Measurements from ENCODE around the gene DHCR24. TPM values are rescaled to one million over a fixed set of nuclear protein-coding genes. Genes with fewer than 3 reads are reported as not detected.

The DHCR24 gene
- total and polyA plus RNA-seq, 2 of the 13 experiments (the other 11 are each of a cell fraction or from before 2014, with no cell fraction given) = 374 to 448 TPM

- TF ChIP-seq, protein P1, sequence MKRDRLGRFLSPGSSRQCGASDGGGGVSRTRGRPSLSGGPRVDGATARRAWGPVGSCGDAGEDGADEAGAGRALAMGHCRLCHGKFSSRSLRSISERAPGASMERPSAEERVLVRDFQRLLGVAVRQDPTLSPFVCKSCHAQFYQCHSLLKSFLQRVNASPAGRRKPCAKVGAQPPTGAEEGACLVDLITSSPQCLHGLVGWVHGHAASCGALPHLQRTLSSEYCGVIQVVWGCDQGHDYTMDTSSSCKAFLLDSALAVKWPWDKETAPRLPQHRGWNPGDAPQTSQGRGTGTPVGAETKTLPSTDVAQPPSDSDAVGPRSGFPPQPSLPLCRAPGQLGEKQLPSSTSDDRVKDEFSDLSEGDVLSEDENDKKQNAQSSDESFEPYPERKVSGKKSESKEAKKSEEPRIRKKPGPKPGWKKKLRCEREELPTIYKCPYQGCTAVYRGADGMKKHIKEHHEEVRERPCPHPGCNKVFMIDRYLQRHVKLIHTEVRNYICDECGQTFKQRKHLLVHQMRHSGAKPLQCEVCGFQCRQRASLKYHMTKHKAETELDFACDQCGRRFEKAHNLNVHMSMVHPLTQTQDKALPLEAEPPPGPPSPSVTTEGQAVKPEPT (CRISPR knock-in tag; IDR thresholded peaks at IDR 0.05; ENCODE audit: low read depth) = peak; percentile 65; the same call in 1 of the 2 replicates
- TF ChIP-seq IRF2 (CRISPR knock-in tag; IDR thresholded peaks at IDR 0.05) = peak; percentile 74
- TF ChIP-seq HOXD1 (CRISPR knock-in tag; IDR thresholded peaks at IDR 0.05) = no peak; the same call in 1 of the 2 replicates
- peak; percentile 70 for TF ChIP-seq RXRA (CRISPR knock-in tag; IDR thresholded peaks at IDR 0.05)
- TF ChIP-seq ZBTB7B (CRISPR knock-in tag; IDR thresholded peaks at IDR 0.05) = peak; percentile 90; the same call in 1 of the 2 replicates
- peak; percentile 40; the same call in 1 of the 2 replicates for TF ChIP-seq ZNF275 (CRISPR knock-in tag; IDR thresholded peaks at IDR 0.05; ENCODE audit: borderline replicate concordance)
- TF ChIP-seq ELF1 (CRISPR knock-in tag; IDR thresholded peaks at IDR 0.05) = peak; percentile 64
- no peak for TF ChIP-seq EHMT2 (IDR thresholded peaks at IDR 0.05; ENCODE audit: borderline replicate concordance, low read depth, low read length)
- TF ChIP-seq ZFP36 (IDR thresholded peaks at IDR 0.05; ENCODE audit: borderline replicate concordance, low read depth, low read length, partially characterized antibody) = no peak
- TF ChIP-seq KAT8 (CRISPR knock-in tag; IDR thresholded peaks at IDR 0.05) = peak; percentile 48; the same call in 1 of the 2 replicates
- peak; percentile 87 for TF ChIP-seq MED8 (CRISPR knock-in tag; IDR thresholded peaks at IDR 0.05; ENCODE audit: insufficient replicate concordance)
- peak; percentile 71 for TF ChIP-seq HOXA3 (CRISPR knock-in tag; IDR thresholded peaks at IDR 0.05)
- no peak for TF ChIP-seq KLF12 (CRISPR knock-in tag; IDR thresholded peaks at IDR 0.05; ENCODE audit: borderline replicate concordance)
- peak; percentile 77 for TF ChIP-seq HIVEP1 (CRISPR knock-in tag; IDR thresholded peaks at IDR 0.05)
- TF ChIP-seq ZNF644 (CRISPR knock-in tag; IDR thresholded peaks at IDR 0.05; ENCODE audit: low read depth) = peak; percentile 60
- no peak for TF ChIP-seq ATF7-NPFF (CRISPR knock-in tag; IDR thresholded peaks at IDR 0.05; ENCODE audit: low read depth)
Measured at GRCh38 chr1:54861070-54861761, 25.8 kb downstream of the DHCR24 start (continued).

All from HepG2 (cell line).